ENCODE results near the gene PITPNC1. TPM values are rescaled to one million over a fixed set of nuclear protein-coding genes. Genes with fewer than 3 reads are reported as not detected.

The PITPNC1 gene
- total RNA-seq, 1 donor from 2014 or later, result 12.4 TPM

- no peak overlapping the region for H3K9ac ChIP-seq (ENCODE audit: low read length)
- H3K36me3 Mint-ChIP-seq (ENCODE audit: low read depth, unreplicated experiment), result peaks cover 4% of the 10 kb centered on the region
- no peak overlapping the region for H3K4me3 ChIP-seq (ENCODE audit: insufficient read depth, low read depth, low read length)
- H3K4me3 Mint-ChIP-seq (ENCODE audit: unreplicated experiment), result no peak overlapping the region
- no peaks in the 10 kb centered on the region for H3K4me1 Mint-ChIP-seq (ENCODE audit: low read depth, unreplicated experiment)
- H3K4me1 ChIP-seq (ENCODE audit: insufficient read depth, low read length), result no peaks in the 10 kb centered on the region
- TF ChIP-seq EZH2 (IDR thresholded peaks at IDR 0.05; ENCODE audit: insufficient read depth, low read length), result no peak
- TF ChIP-seq CTCF (IDR thresholded peaks at IDR 0.05; ENCODE audit: insufficient read depth, low read depth, low read length), result no peak
- H2AFZ ChIP-seq (ENCODE audit: low read depth, low read length), result no peak overlapping the region
- H3K9me3 ChIP-seq (ENCODE audit: insufficient read depth, low read depth, low read length), result no peaks in the 10 kb centered on the region
- H4K20me1 ChIP-seq (ENCODE audit: insufficient read depth, low read length), result peaks cover 3% of the 10 kb centered on the region
- no peaks in the 10 kb centered on the region for H3K27me3 Mint-ChIP-seq (ENCODE audit: low read depth, unreplicated experiment)
- FAIRE-seq (no peak), DNase-seq (ENCODE audit: low read depth) (no peak)
- no peak overlapping the region for H3K27ac Mint-ChIP-seq (ENCODE audit: unreplicated experiment)
- no peaks in the 10 kb centered on the region for H3K9me3 Mint-ChIP-seq (ENCODE audit: unreplicated experiment)
- H3K36me3 ChIP-seq (ENCODE audit: insufficient read depth, low read length), result no peaks in the 10 kb centered on the region
- no peak overlapping the region for H3K27ac ChIP-seq (ENCODE audit: low read depth, low read length)
- H3K4me2 ChIP-seq (ENCODE audit: low read length), result no peak overlapping the region
- peaks cover 3% of the 10 kb centered on the region for H3K79me2 ChIP-seq (ENCODE audit: insufficient read depth, low read length)
- no peaks in the 10 kb centered on the region for H3K27me3 ChIP-seq (ENCODE audit: insufficient read depth, low read length)
Observed at GRCh38 chr17:67400193-67400592, 23.1 kb downstream of the PITPNC1 start.

GRCh38 chr17:67401106-67401505, 24.0 kb downstream of the PITPNC1 start:
- TF ChIP-seq EZH2 (IDR thresholded peaks at IDR 0.05; ENCODE audit: insufficient read depth, low read length), result no peak
- no peak for TF ChIP-seq CTCF (IDR thresholded peaks at IDR 0.05; ENCODE audit: insufficient read depth, low read depth, low read length)
- Mint-ChIP-seq H3K4me3 (ENCODE audit: unreplicated experiment) (no peak overlapping the region), H3K4me1 (ENCODE audit: low read depth, unreplicated experiment) (no peaks in the 10 kb centered on the region), H3K27me3 (ENCODE audit: low read depth, unreplicated experiment) (no peaks in the 10 kb centered on the region), H3K36me3 (ENCODE audit: low read depth, unreplicated experiment) (peaks cover 4% of the 10 kb centered on the region), H3K9me3 (ENCODE audit: unreplicated experiment) (no peaks in the 10 kb centered on the region), H3K27ac (ENCODE audit: unreplicated experiment) (no peak overlapping the region)
- Histone ChIP-seq H3K36me3 (ENCODE audit: insufficient read depth, low read length) (no peaks in the 10 kb centered on the region), H4K20me1 (ENCODE audit: insufficient read depth, low read length) (peaks cover 3% of the 10 kb centered on the region), H3K9ac (ENCODE audit: low read length) (no peak overlapping the region), H3K9me3 (ENCODE audit: insufficient read depth, low read depth, low read length) (no peaks in the 10 kb centered on the region), H2AFZ (ENCODE audit: low read depth, low read length) (no peak overlapping the region), H3K4me1 (ENCODE audit: insufficient read depth, low read length) (no peaks in the 10 kb centered on the region), H3K4me2 (ENCODE audit: low read length) (no peak overlapping the region), H3K4me3 (ENCODE audit: insufficient read depth, low read depth, low read length) (no peak overlapping the region), H3K27me3 (ENCODE audit: insufficient read depth, low read length) (no peaks in the 10 kb centered on the region), H3K27ac (ENCODE audit: low read depth, low read length) (no peak overlapping the region), H3K79me2 (ENCODE audit: insufficient read depth, low read length) (peaks cover 3% of the 10 kb centered on the region)
- FAIRE-seq (no peak), DNase-seq (ENCODE audit: low read depth) (no peak)

GRCh38 chr17:67401598-67402504, 24.8 kb downstream of the PITPNC1 start:
- no peak overlapping the region for H3K27ac ChIP-seq (ENCODE audit: low read depth, low read length)
- H3K9me3 ChIP-seq (ENCODE audit: insufficient read depth, low read depth, low read length), result no peaks in the 10 kb centered on the region
- H3K4me1 ChIP-seq (ENCODE audit: insufficient read depth, low read length), result no peaks in the 10 kb centered on the region
- TF ChIP-seq EZH2 (IDR thresholded peaks at IDR 0.05; ENCODE audit: insufficient read depth, low read length) (no peak), CTCF (IDR thresholded peaks at IDR 0.05; ENCODE audit: insufficient read depth, low read depth, low read length) (no peak)
- no peaks in the 10 kb centered on the region for H3K27me3 Mint-ChIP-seq (ENCODE audit: low read depth, unreplicated experiment)
- no peak overlapping the region for H3K27ac Mint-ChIP-seq (ENCODE audit: unreplicated experiment)
- H4K20me1 ChIP-seq (ENCODE audit: insufficient read depth, low read length), result peaks cover 3% of the 10 kb centered on the region
- H3K79me2 ChIP-seq (ENCODE audit: insufficient read depth, low read length), result peaks cover 3% of the 10 kb centered on the region
- peaks cover 4% of the 10 kb centered on the region for H3K36me3 Mint-ChIP-seq (ENCODE audit: low read depth, unreplicated experiment)
- H3K36me3 ChIP-seq (ENCODE audit: insufficient read depth, low read length), result no peaks in the 10 kb centered on the region
- H3K9ac ChIP-seq (ENCODE audit: low read length), result no peak overlapping the region
- no peak for FAIRE-seq
- H3K9me3 Mint-ChIP-seq (ENCODE audit: unreplicated experiment), result no peaks in the 10 kb centered on the region
- H3K4me1 Mint-ChIP-seq (ENCODE audit: low read depth, unreplicated experiment), result no peaks in the 10 kb centered on the region
- no peak for DNase-seq (ENCODE audit: low read depth)
- H2AFZ ChIP-seq (ENCODE audit: low read depth, low read length), result no peak overlapping the region
- no peak overlapping the region for H3K4me2 ChIP-seq (ENCODE audit: low read length)
- no peaks in the 10 kb centered on the region for H3K27me3 ChIP-seq (ENCODE audit: insufficient read depth, low read length)
- H3K4me3 ChIP-seq (ENCODE audit: insufficient read depth, low read depth, low read length), result no peak overlapping the region
- no peak overlapping the region for H3K4me3 Mint-ChIP-seq (ENCODE audit: unreplicated experiment)
